GM23338 (cell line): ENCODE results near the gene SPNS3.

Source experiments
- CREB1 ChIP-seq: fragments of 250-450 bp; sonication (Bioruptor Pico); IDR thresholded peaks from 2 replicates; pipeline ENCODE4 v1.5.0; 2020; ENCODE audit warnings: low read depth, mild to moderate bottlenecking, moderate library complexity
- CTCF ChIP-seq, 2 experiments: fragments of 200-600 bp in 1 of 2; sonication (generic) in 1 of 2; conservative IDR thresholded peaks; 2 replicates each; pipeline versions ENCODE4 v1.5.1 to v1.6.1; 2016 to 2017; ENCODE audit warnings: antibody characterized with exemption in 2 of 2, low read depth in 2 of 2, mild to moderate bottlenecking in 2 of 2, moderate library complexity in 1 of 2
- EZH2 ChIP-seq: fragments of 200-600 bp; sonication (generic); IDR thresholded peaks from one replicate; pipeline ENCODE4 v1.8.0; 2017; ENCODE audit warnings: antibody characterized with exemption, mild to moderate bottlenecking, low read depth; ENCODE audit not compliant: unreplicated experiment
- EZH2phosphoT487 ChIP-seq: fragments of 200-600 bp; sonication (generic); IDR thresholded peaks from one replicate; pipeline ENCODE4 v1.8.1; 2018; ENCODE audit warnings: antibody characterized with exemption; ENCODE audit not compliant: unreplicated experiment
- JUNB ChIP-seq: IDR thresholded peaks from one replicate; pipeline ENCODE4 v1.6.1; 2016; ENCODE audit warnings: antibody characterized with exemption; ENCODE audit not compliant: unreplicated experiment
- NANOG ChIP-seq: IDR thresholded peaks from 2 replicates; pipeline ENCODE4 v1.6.1; 2016; ENCODE audit warnings: antibody characterized with exemption, borderline replicate concordance
- POLR2AphosphoS5 ChIP-seq: IDR thresholded peaks from 2 replicates; pipeline ENCODE4 v1.6.1; 2016; ENCODE audit warnings: antibody characterized with exemption, low read depth
- REST ChIP-seq: IDR thresholded peaks from one replicate; pipeline ENCODE4 v1.6.1; 2018; ENCODE audit warnings: antibody characterized with exemption; ENCODE audit not compliant: unreplicated experiment
- STAT1 ChIP-seq: IDR thresholded peaks from one replicate; pipeline ENCODE4 v1.6.1; 2016; ENCODE audit warnings: antibody characterized with exemption; ENCODE audit not compliant: unreplicated experiment
- ZNF114 ChIP-seq: fragments of 250-450 bp; sonication (Bioruptor Pico); IDR thresholded peaks from 2 replicates; pipeline ENCODE4 v1.5.0; 2020; ENCODE audit warnings: mild to moderate bottlenecking, moderate library complexity
- TF ChIP-seq, protein P1 (sequence below): fragments of 250-450 bp; sonication (Bioruptor Pico); IDR thresholded peaks from 2 replicates; pipeline ENCODE4 v1.5.0; 2020; ENCODE audit warnings: mild to moderate bottlenecking, moderate library complexity

- TF ChIP-seq CTCF (conservative IDR thresholded peaks at IDR 0.05; ENCODE audit: low read depth in 2 of 2) (no peak), EZH2 (no peak), REST (no peak), ZNF114 (CRISPR knock-in tag) (no peak), STAT1 (no peak), POLR2AphosphoS5 (no peak), NANOG (no peak), CREB1 (CRISPR knock-in tag) (no peak), EZH2phosphoT487 (no peak), JUNB (no peak)
- TF ChIP-seq, protein P1, sequence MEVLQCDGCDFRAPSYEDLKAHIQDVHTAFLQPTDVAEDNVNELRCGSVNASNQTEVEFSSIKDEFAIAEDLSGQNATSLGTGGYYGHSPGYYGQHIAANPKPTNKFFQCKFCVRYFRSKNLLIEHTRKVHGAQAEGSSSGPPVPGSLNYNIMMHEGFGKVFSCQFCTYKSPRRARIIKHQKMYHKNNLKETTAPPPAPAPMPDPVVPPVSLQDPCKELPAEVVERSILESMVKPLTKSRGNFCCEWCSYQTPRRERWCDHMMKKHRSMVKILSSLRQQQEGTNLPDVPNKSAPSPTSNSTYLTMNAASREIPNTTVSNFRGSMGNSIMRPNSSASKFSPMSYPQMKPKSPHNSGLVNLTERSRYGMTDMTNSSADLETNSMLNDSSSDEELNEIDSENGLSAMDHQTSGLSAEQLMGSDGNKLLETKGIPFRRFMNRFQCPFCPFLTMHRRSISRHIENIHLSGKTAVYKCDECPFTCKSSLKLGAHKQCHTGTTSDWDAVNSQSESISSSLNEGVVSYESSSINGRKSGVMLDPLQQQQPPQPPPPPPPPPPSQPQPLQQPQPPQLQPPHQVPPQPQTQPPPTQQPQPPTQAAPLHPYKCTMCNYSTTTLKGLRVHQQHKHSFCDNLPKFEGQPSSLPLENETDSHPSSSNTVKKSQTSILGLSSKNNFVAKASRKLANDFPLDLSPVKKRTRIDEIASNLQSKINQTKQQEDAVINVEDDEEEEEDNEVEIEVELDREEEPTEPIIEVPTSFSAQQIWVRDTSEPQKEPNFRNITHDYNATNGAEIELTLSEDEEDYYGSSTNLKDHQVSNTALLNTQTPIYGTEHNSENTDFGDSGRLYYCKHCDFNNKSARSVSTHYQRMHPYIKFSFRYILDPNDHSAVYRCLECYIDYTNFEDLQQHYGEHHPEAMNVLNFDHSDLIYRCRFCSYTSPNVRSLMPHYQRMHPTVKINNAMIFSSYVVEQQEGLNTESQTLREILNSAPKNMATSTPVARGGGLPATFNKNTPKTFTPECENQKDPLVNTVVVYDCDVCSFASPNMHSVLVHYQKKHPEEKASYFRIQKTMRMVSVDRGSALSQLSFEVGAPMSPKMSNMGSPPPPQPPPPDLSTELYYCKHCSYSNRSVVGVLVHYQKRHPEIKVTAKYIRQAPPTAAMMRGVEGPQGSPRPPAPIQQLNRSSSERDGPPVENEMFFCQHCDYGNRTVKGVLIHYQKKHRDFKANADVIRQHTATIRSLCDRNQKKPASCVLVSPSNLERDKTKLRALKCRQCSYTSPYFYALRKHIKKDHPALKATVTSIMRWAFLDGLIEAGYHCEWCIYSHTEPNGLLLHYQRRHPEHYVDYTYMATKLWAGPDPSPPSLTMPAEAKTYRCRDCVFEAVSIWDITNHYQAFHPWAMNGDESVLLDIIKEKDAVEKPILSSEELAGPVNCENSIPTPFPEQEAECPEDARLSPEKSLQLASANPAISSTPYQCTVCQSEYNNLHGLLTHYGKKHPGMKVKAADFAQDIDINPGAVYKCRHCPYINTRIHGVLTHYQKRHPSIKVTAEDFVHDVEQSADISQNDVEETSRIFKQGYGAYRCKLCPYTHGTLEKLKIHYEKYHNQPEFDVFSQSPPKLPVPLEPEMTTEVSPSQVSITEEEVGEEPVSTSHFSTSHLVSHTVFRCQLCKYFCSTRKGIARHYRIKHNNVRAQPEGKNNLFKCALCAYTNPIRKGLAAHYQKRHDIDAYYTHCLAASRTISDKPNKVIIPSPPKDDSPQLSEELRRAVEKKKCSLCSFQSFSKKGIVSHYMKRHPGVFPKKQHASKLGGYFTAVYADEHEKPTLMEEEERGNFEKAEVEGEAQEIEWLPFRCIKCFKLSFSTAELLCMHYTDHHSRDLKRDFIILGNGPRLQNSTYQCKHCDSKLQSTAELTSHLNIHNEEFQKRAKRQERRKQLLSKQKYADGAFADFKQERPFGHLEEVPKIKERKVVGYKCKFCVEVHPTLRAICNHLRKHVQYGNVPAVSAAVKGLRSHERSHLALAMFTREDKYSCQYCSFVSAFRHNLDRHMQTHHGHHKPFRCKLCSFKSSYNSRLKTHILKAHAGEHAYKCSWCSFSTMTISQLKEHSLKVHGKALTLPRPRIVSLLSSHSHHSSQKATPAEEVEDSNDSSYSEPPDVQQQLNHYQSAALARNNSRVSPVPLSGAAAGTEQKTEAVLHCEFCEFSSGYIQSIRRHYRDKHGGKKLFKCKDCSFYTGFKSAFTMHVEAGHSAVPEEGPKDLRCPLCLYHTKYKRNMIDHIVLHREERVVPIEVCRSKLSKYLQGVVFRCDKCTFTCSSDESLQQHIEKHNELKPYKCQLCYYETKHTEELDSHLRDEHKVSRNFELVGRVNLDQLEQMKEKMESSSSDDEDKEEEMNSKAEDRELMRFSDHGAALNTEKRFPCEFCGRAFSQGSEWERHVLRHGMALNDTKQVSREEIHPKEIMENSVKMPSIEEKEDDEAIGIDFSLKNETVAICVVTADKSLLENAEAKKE: no peak
Observed at GRCh38 chr17:4479982-4480751, 46.4 kb downstream of the SPNS3 start.
